ENCODE results near the gene SPAG6. TPM values are rescaled to one million over a fixed set of nuclear protein-coding genes. Genes with fewer than 3 reads are reported as not detected.

Gene SPAG6
- total RNA-seq, 2 experiments from 2014 or later: 0.70 to 0.90 TPM

DNA sequence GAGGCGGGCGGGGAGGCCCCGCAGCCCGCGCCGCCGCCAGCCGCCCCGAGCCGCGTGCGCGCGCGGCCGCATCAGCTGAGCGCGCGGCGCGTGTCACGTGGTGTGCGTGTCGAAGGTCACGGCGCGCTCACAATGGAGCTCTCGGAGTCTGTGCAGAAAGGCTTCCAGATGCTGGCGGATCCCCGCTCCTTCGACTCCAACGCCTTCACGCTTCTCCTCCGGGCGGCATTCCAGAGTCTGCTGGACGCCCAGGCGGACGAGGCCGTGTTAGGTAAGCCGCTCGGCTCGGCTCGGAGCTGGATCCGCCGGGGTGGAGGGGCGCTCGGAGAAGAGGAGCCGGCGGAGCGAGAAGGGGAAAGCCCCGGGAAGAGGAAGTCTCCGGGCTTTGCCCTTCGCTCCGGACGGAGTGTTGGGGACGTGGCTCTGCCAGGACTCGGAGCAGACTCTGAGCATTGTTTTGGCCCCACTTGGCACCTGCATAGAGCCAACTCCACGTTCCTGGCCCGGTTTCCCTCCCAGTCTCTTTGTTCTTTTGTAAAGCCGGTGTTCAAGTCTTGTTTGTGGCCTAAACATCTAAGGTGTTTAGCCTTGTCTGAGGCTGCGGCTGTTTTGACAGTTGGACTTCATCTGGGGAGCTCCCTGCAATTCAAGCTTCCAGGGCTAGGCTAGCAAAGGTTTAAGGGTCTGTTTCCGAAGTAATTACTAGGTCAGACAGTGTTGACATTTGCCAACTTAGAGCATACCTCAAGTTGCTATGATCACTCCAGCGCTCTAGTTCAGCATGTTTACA is 28.8 kb upstream of the SPAG6 start, which contains the start of gene COMMD3:
COMMD3 (plus strand) TSS at position 103 of the 790 bp plus-strand sequence; CDS start at position 133, 30 bp downstream.
- ChIA-PET CTCF (interaction anchor here (0.6 to 2.4 kb wide), 14 partner anchors 8 to 323 kb away, joined by 3 to 9 read pairs (median 3); partner anchors contain the start of gene DNAJC1), POLR2A (interaction anchor here (0.6 to 2.5 kb wide), 15 partner anchors 8 to 784 kb away, joined by 3 to 20 read pairs (median 4); partner anchors contain the start of gene DNAJC1)
- DNase-seq (peak; percentile 84), ATAC-seq (peak; percentile 79)
- H3K27me3 Mint-ChIP-seq (ENCODE audit: low read depth): peaks cover 14% of the 10 kb centered on the region
- H3K4me1 Mint-ChIP-seq (ENCODE audit: low read depth): peaks cover 36% of the 10 kb centered on the region
- H3K9me3 Mint-ChIP-seq (ENCODE audit: insufficient read depth): no peaks in the 10 kb centered on the region
- H3K27ac Mint-ChIP-seq: peak within 1 kb of the TSS; percentile 87
- peaks cover 13% of the 10 kb centered on the region for H3K36me3 Mint-ChIP-seq (ENCODE audit: low read depth)
- peak within 1 kb of the TSS; percentile 88 for H3K4me3 Mint-ChIP-seq

DNA sequence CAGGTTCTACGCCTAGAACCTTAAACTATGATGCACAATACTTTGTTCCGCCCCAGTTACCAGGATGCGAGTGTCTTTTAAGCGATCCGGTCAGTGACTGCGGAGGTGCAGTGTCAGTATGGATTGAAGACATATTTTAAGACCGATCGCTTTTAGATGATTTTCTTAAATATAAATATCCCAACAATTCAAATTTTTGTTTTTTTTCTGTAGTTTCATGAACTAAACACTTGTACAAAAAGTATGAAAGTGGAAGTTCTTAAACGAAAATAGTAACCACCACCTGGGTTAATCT is 28.3 kb upstream of the SPAG6 start:
- ATAC-seq (no peak), DNase-seq (no peak)
- Mint-ChIP-seq H3K9me3 (ENCODE audit: insufficient read depth) (no peaks in the 10 kb centered on the region), H3K27me3 (ENCODE audit: low read depth) (peaks cover 16% of the 10 kb centered on the region), H3K27ac (peak overlapping the region; percentile 87), H3K36me3 (ENCODE audit: low read depth) (peaks cover 15% of the 10 kb centered on the region), H3K4me1 (ENCODE audit: low read depth) (peaks cover 36% of the 10 kb centered on the region), H3K4me3 (peak overlapping the region; percentile 88)
- POLR2A ChIA-PET: interaction anchor here (0.7 to 2.5 kb wide), 10 partner anchors 8 to 784 kb away, joined by 3 to 20 read pairs (median 6); partner anchors contain the start of gene DNAJC1
- CTCF ChIA-PET: interaction anchor here (1.0 to 1.7 kb wide), 4 partner anchors 9 to 314 kb away, joined by 3 to 9 read pairs (median 4); partner anchors contain the start of gene DNAJC1

DNA sequence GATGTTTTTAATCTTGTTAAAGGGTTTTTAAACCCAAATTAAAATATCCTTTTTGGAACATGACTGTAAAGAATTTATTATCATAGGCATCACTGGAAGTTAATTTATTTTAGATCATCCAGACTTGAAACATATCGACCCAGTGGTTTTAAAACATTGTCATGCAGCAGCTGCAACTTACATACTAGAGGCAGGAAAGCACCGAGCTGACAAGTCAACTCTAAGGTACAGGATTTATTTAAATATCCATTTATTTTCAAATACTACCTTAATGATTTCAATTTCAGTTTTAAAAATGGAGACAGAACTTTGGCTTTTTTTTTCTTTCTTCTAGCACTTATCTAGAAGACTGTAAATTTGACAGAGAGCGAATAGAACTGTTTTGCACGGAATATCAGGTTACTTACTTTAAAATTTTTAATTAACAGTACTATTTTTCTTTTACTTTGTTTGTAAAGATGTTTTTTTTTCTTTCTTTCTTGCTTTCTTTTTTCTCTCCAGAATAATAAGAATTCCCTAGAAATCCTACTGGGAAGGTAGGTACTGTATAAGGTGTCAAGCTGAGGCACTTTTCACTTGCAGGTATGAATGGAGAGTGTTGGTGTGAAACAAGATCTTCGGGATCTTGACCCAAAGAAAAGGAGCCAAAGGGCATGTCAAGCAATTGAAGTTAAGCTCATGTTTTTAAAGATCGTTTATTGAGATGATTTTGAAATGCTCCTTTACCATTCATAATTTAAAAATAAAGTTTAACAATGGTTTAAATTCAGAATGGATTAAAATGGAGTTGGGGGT is 27.3 kb upstream of the SPAG6 start:
- Mint-ChIP-seq H3K9me3 (ENCODE audit: insufficient read depth) (no peaks in the 10 kb centered on the region), H3K27ac (no peak overlapping the region), H3K27me3 (ENCODE audit: low read depth) (peaks cover 24% of the 10 kb centered on the region), H3K4me3 (peak overlapping the region; percentile 25), H3K4me1 (ENCODE audit: low read depth) (peaks cover 44% of the 10 kb centered on the region), H3K36me3 (ENCODE audit: low read depth) (peaks cover 24% of the 10 kb centered on the region)
- no peak for ATAC-seq
- POLR2A ChIA-PET: interaction anchor here (0.7 to 1.3 kb wide), 3 partner anchors 52 to 119 kb away, joined by 3 to 5 read pairs (median 4); no protein-coding TSS in a partner anchor
- no peak for DNase-seq
- CTCF ChIA-PET: interaction anchor here (0.7 kb wide), 2 partner anchors 27 to 84 kb away, joined by 3 read pairs; partner anchors contain the start of gene SPAG6

DNA sequence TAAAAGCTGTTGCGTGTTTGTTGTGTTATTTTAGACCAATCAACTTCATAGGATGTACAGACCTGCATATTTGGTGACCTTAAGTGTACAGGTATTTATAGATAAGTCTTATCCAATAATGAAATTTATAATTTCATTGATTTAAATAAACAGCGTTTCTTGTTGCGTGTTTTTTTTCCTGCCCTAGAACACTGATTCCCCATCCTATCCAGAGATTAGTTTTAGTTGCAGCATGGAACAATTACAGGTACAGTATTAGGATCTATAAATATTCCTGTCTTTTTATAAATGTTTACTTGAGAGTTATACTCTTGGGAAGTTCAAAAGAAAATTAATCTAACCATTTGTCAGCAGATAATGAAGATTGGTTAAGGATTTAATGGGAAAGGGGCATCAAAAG is 26.5 kb upstream of the SPAG6 start:
- no peak for DNase-seq
- no peaks in the 10 kb centered on the region for H3K9me3 Mint-ChIP-seq (ENCODE audit: insufficient read depth)
- H3K27me3 Mint-ChIP-seq (ENCODE audit: low read depth): peaks cover 32% of the 10 kb centered on the region
- H3K4me1 Mint-ChIP-seq (ENCODE audit: low read depth): peaks cover 51% of the 10 kb centered on the region
- POLR2A ChIA-PET: interaction anchor here (1.1 to 1.8 kb wide), 3 partner anchors 90 to 118 kb away, joined by 3 to 5 read pairs (median 5); no protein-coding TSS in a partner anchor
- ATAC-seq: no peak
- H3K4me3 Mint-ChIP-seq: no peak overlapping the region
- no peak overlapping the region for H3K27ac Mint-ChIP-seq
- CTCF ChIA-PET: interaction anchor here (0.7 to 1.5 kb wide), 2 partner anchors 85 to 670 kb away, joined by 3 read pairs; no protein-coding TSS in a partner anchor
- peaks cover 24% of the 10 kb centered on the region for H3K36me3 Mint-ChIP-seq (ENCODE audit: low read depth)

DNA sequence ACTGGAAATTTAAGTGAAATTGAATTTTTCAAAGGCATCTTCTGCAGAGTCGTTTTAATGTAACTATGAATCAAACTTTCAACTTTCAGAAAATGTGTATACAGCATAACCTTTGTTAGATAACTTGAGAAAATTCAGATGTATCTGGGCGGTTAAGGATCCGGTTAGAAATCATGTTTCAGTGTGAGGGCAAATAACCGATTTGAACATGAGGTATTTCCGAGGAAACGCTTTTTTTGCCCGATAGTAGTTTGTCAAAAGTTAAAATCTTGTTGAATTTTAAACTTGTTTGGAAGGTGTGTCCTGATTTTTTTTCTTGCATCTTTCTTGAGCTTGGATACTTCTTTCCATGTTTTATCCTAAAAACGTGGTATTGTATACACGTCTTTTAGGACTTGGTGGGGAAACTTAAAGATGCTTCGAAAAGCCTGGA is 25.7 kb upstream of the SPAG6 start:
- H3K4me1 Mint-ChIP-seq (ENCODE audit: low read depth): peaks cover 59% of the 10 kb centered on the region
- no peak for DNase-seq
- H3K9me3 Mint-ChIP-seq (ENCODE audit: insufficient read depth): no peaks in the 10 kb centered on the region
- H3K27ac Mint-ChIP-seq: peak overlapping the region; percentile 88
- peaks cover 40% of the 10 kb centered on the region for H3K27me3 Mint-ChIP-seq (ENCODE audit: low read depth)
- ChIA-PET CTCF (interaction anchor here (0.8 to 1.5 kb wide), 6 partner anchors 10 to 670 kb away, joined by 3 to 5 read pairs (median 4); no protein-coding TSS in a partner anchor), POLR2A (interaction anchor here (1.1 to 1.8 kb wide), 2 partner anchors 16 to 117 kb away, joined by 3 to 5 read pairs; no protein-coding TSS in a partner anchor)
- H3K36me3 Mint-ChIP-seq (ENCODE audit: low read depth): peaks cover 24% of the 10 kb centered on the region
- H3K4me3 Mint-ChIP-seq: peak overlapping the region; percentile 82
- ATAC-seq: no peak

DNA sequence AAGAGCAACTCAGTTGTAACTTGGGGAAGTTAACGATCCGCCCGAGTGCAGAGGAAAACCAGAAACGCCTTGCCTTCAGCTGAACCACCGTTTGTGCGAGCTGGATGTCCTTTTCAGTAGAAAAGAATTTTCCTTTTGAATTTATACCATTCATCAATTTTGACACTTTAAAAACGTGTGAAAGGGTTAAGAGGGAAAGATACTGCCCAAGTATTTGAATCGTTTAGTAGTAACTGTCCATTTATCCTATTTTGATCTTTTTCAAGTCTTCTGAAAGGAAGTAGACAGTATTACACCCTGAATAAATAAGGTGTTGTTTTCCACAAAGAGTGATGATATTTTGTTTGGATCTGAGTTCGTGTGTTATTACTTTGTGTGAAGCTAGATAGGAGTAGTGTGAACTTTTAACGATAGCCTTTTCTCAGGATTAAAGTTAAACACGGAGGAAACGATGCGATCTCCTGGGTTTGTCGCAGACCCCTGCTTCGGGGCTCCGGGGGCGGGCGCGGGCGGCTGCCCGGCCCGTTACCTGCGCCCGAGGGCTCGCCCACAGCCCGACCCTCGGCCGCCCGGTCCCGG is 25.2 kb upstream of the SPAG6 start:
- H3K4me3 Mint-ChIP-seq: peak overlapping the region; percentile 82
- peak overlapping the region; percentile 88 for H3K27ac Mint-ChIP-seq
- H3K9me3 Mint-ChIP-seq (ENCODE audit: insufficient read depth): no peaks in the 10 kb centered on the region
- peaks cover 24% of the 10 kb centered on the region for H3K36me3 Mint-ChIP-seq (ENCODE audit: low read depth)
- CTCF ChIA-PET: interaction anchor here (0.8 to 1.5 kb wide), 6 partner anchors 10 to 669 kb away, joined by 3 to 5 read pairs (median 4); no protein-coding TSS in a partner anchor
- POLR2A ChIA-PET: interaction anchor here (1.1 to 1.8 kb wide), 2 partner anchors 15 to 117 kb away, joined by 3 to 5 read pairs; no protein-coding TSS in a partner anchor
- no peak for DNase-seq
- no peak for ATAC-seq
- H3K4me1 Mint-ChIP-seq (ENCODE audit: low read depth): peaks cover 60% of the 10 kb centered on the region
- peaks cover 41% of the 10 kb centered on the region for H3K27me3 Mint-ChIP-seq (ENCODE audit: low read depth)

DNA sequence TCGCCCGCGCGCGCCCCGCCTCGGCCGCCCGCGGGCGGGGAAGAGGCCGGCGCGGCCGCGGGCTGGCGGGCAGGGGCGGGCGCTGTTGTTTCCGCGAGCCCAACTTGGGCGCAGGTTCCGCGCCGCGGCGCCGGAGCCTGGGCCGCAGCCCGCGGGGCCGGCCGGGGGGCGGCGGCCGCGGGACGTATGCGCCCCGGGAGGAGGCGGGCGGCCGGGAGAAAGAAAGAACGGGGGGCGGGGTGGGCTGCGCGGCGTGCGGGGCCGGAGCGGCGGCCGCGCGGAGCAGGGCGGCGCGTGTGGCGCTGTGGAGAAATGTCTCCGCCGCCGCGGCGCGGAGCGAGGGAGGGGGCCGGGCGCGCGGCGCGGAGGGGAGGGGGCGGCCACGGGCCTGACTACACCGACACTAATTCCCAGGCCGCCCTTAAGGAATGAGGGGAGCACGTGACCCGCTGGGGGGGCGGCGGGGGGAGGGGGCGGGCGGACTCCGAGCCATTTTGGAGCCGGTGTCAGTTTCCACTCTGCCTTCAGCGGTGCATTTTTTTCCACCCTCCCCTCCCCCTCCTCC is 24.6 kb upstream of the SPAG6 start, which contains the start of gene BMI1:
BMI1 (plus strand) TSS at position 509 of the 565 bp plus-strand sequence. CDS start 5,351 bp downstream, outside the sequence.
- H3K27me3 Mint-ChIP-seq (ENCODE audit: low read depth): peaks cover 39% of the 10 kb centered on the region
- peaks cover 55% of the 10 kb centered on the region for H3K4me1 Mint-ChIP-seq (ENCODE audit: low read depth)

DNA sequence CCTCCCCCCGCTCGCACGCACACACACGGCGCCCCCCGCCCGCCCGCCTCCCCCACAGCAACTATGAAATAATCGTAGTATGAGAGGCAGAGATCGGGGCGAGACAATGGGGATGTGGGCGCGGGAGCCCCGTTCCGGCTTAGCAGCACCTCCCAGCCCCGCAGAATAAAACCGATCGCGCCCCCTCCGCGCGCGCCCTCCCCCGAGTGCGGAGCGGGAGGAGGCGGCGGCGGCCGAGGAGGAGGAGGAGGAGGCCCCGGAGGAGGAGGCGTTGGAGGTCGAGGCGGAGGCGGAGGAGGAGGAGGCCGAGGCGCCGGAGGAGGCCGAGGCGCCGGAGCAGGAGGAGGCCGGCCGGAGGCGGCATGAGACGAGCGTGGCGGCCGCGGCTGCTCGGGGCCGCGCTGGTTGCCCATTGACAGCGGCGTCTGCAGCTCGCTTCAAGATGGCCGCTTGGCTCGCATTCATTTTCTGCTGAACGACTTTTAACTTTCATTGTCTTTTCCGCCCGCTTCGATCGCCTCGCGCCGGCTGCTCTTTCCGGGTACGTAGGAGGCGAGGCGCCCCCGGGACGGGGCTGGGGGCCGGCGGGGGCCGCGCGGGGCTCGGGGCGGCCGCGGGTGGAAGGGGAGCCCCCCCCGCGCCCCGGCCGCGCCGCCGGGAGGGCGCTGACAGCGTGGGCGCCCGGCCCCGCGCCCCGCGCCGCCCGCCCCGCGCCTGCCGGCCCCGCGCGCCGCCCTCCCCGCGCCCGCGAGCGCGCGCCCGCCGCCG is 24.0 kb upstream of the SPAG6 start:
- peak; percentile 63 for DNase-seq
- POLR2A ChIA-PET: interaction anchor here (0.6 to 2.5 kb wide), 2 partner anchors 116 to 122 kb away, joined by 3 to 9 read pairs; no protein-coding TSS in a partner anchor
- peak overlapping the region; percentile 77 for H3K4me3 Mint-ChIP-seq
- CTCF ChIA-PET: interaction anchor here (1.4 kb wide), 1 partner anchor 11 kb away, joined by 3 read pairs; no protein-coding TSS in a partner anchor
- peaks cover 43% of the 10 kb centered on the region for H3K27me3 Mint-ChIP-seq (ENCODE audit: low read depth)
- H3K4me1 Mint-ChIP-seq (ENCODE audit: low read depth): peaks cover 60% of the 10 kb centered on the region
- ATAC-seq: peak; percentile 43
- peak overlapping the region; percentile 74 for H3K27ac Mint-ChIP-seq
- peaks cover 26% of the 10 kb centered on the region for H3K36me3 Mint-ChIP-seq (ENCODE audit: low read depth)
- no peaks in the 10 kb centered on the region for H3K9me3 Mint-ChIP-seq (ENCODE audit: insufficient read depth)

More for the DNA sequence above, 24.6 kb upstream of the SPAG6 start, which contains the start of gene BMI1:
- Mint-ChIP-seq H3K4me3 (peak within 1 kb of the TSS; percentile 82), H3K27ac (peak within 1 kb of the TSS; percentile 88), H3K9me3 (ENCODE audit: insufficient read depth) (no peaks in the 10 kb centered on the region), H3K36me3 (ENCODE audit: low read depth) (peaks cover 24% of the 10 kb centered on the region)
- DNase-seq (peak; percentile 62), ATAC-seq (peak; percentile 24)
- POLR2A ChIA-PET: interaction anchor here (1.1 to 2.5 kb wide), 3 partner anchors 15 to 116 kb away, joined by 3 to 9 read pairs (median 5); no protein-coding TSS in a partner anchor
- CTCF ChIA-PET: interaction anchor here (1.3 kb wide), 1 partner anchor 11 kb away, joined by 5 read pairs; no protein-coding TSS in a partner anchor

DNA sequence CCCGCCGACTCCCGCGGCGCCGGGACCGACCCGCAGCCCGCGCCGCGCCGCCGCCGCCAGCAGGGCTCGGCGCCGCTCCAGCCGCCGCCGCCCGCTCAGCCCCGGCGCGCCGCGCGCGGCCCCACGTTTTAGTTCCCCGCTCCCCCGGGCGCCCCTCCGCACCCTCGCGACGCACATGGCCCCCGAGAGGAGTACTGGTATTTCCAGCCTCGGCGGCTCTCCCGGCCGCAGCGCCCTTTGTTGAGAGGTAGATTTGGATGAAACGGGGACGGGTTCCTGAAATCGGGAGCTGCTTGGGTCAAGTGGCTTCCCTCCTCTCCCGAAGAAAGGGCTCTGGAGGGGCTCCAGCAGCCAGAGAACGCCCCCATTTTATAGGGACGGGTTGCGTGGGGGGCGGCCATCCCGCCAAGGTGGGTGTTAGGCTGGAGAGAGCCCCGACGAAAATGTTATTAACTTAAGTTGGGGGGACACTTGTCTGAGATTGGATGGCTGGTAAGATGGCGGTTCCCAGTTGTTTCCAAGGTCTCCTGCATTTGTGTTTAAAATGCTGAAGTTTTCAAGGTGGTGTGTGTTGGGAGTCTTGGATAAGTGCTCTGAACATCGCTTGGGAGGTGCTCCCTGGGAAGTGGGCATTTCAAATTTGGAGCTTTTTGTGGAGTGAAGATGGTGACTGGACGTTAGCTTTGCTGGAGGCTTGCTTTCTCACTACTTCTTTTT is 23.2 kb upstream of the SPAG6 start:
- Mint-ChIP-seq H3K4me1 (ENCODE audit: low read depth) (peaks cover 61% of the 10 kb centered on the region), H3K27ac (peak overlapping the region; percentile 82), H3K9me3 (ENCODE audit: insufficient read depth) (no peaks in the 10 kb centered on the region), H3K4me3 (peak overlapping the region; percentile 82), H3K27me3 (ENCODE audit: low read depth) (peaks cover 44% of the 10 kb centered on the region), H3K36me3 (ENCODE audit: low read depth) (peaks cover 29% of the 10 kb centered on the region)
- ATAC-seq (no peak), DNase-seq (peak; percentile 24)
- POLR2A ChIA-PET: interaction anchor here (0.6 to 2.5 kb wide), 4 partner anchors 8 to 121 kb away, joined by 3 to 9 read pairs (median 6); no protein-coding TSS in a partner anchor
- CTCF ChIA-PET: interaction anchor here (1.4 kb wide), 1 partner anchor 10 kb away, joined by 3 read pairs; no protein-coding TSS in a partner anchor

Measured in activated CD8-positive, alpha-beta T cell treated with anti-CD3 and anti-CD28 coated beads, Interleukin-2, amount 10 ng/mL, durations not matched to agents 7 days and 5 days (primary cell).